Measurements from ENCODE around the gene BTD.

BTD gene

DNA sequence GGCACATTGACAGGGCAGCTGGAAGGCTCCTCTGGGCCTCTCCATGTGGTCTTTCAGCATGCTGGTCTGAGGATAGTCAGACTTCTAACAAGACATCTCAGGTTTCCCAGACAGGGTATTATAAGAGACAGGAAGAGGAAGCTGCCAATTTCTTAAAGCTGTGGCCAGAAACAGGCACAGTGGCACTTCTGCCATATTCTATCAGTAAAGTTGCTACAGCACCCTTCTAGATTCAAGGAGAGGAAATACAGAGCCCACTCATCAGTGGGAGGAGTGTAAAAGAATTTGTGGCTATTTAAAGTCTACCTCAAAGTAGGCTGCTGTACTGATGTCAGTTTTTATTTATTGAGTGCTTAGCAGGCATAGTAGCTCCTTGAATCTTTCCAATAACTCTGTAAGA, 55.5 kb downstream of the BTD start:
- Histone ChIP-seq H3F3A (ENCODE audit: insufficient read depth, low read length) (no peaks in the 10 kb centered on the region), H3K79me2 (ENCODE audit: insufficient read depth, low read length) (no peaks in the 10 kb centered on the region), H3K4me3 (ENCODE audit: low read depth, low read length, poor library complexity, severe bottlenecking) (no peak overlapping the region), H2AFZ (ENCODE audit: low read length) (no peak overlapping the region), H3K27me3 (ENCODE audit: insufficient read depth, low read length) (no peaks in the 10 kb centered on the region; the same call in 1 of the 2 replicates), H3K27ac (ENCODE audit: low read depth, low read length, poor library complexity, severe bottlenecking) (no peak overlapping the region), H3K9me3 (ENCODE audit: low read length) (peaks cover 6% of the 10 kb centered on the region; the same call in 1 of the 2 replicates), H3K9ac (ENCODE audit: low read length) (no peak overlapping the region), H3K4me1 (ENCODE audit: insufficient read depth, low read length, severe bottlenecking) (no peaks in the 10 kb centered on the region), H4K20me1 (ENCODE audit: insufficient read depth, low read length) (no peaks in the 10 kb centered on the region), H3K9me2 (ENCODE audit: low read depth, low read length) (no peaks in the 10 kb centered on the region), H3K36me3 (ENCODE audit: insufficient read depth, low read length) (no peaks in the 10 kb centered on the region), H3K4me2 (ENCODE audit: low read length) (no peak overlapping the region)
- TF ChIP-seq, protein P1, sequence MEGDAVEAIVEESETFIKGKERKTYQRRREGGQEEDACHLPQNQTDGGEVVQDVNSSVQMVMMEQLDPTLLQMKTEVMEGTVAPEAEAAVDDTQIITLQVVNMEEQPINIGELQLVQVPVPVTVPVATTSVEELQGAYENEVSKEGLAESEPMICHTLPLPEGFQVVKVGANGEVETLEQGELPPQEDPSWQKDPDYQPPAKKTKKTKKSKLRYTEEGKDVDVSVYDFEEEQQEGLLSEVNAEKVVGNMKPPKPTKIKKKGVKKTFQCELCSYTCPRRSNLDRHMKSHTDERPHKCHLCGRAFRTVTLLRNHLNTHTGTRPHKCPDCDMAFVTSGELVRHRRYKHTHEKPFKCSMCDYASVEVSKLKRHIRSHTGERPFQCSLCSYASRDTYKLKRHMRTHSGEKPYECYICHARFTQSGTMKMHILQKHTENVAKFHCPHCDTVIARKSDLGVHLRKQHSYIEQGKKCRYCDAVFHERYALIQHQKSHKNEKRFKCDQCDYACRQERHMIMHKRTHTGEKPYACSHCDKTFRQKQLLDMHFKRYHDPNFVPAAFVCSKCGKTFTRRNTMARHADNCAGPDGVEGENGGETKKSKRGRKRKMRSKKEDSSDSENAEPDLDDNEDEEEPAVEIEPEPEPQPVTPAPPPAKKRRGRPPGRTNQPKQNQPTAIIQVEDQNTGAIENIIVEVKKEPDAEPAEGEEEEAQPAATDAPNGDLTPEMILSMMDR (IDR thresholded peaks at IDR 0.05; ENCODE audit: low read length) = no peak
- TF ChIP-seq EZH2 (IDR thresholded peaks at IDR 0.05; ENCODE audit: borderline replicate concordance, low read length) = no peak

- no peak overlapping the region for H2AFZ ChIP-seq (ENCODE audit: low read length)
- peaks cover 6% of the 10 kb centered on the region; the same call in 1 of the 2 replicates for H3K9me3 ChIP-seq (ENCODE audit: low read length)
- no peaks in the 10 kb centered on the region for H3K4me1 ChIP-seq (ENCODE audit: insufficient read depth, low read length, severe bottlenecking)
- no peak for TF ChIP-seq EZH2 (IDR thresholded peaks at IDR 0.05; ENCODE audit: borderline replicate concordance, low read length)
- TF ChIP-seq, protein P1 (IDR thresholded peaks at IDR 0.05; ENCODE audit: low read length) = no peak
- no peaks in the 10 kb centered on the region for H3K27me3 ChIP-seq (ENCODE audit: insufficient read depth, low read length)
- H3K4me2 ChIP-seq (ENCODE audit: low read length) = no peak overlapping the region
- H4K20me1 ChIP-seq (ENCODE audit: insufficient read depth, low read length) = no peaks in the 10 kb centered on the region
- H3K9me2 ChIP-seq (ENCODE audit: low read depth, low read length) = no peaks in the 10 kb centered on the region
- H3F3A ChIP-seq (ENCODE audit: insufficient read depth, low read length) = no peaks in the 10 kb centered on the region
- H3K36me3 ChIP-seq (ENCODE audit: insufficient read depth, low read length) = no peaks in the 10 kb centered on the region
- H3K4me3 ChIP-seq (ENCODE audit: low read depth, low read length, poor library complexity, severe bottlenecking) = no peak overlapping the region
- H3K9ac ChIP-seq (ENCODE audit: low read length) = no peak overlapping the region
- no peaks in the 10 kb centered on the region for H3K79me2 ChIP-seq (ENCODE audit: insufficient read depth, low read length)
- H3K27ac ChIP-seq (ENCODE audit: low read depth, low read length, poor library complexity, severe bottlenecking) = no peak overlapping the region
Measured at GRCh38 chr3:15659254-15659975, 57.9 kb downstream of the BTD start.

GRCh38 chr3:15660055-15660935, 58.8 kb downstream of the BTD start:
- no peaks in the 10 kb centered on the region for H3K27me3 ChIP-seq (ENCODE audit: insufficient read depth, low read length)
- no peak overlapping the region for H3K27ac ChIP-seq (ENCODE audit: low read depth, low read length, poor library complexity, severe bottlenecking)
- H3K9me3 ChIP-seq (ENCODE audit: low read length) = peaks cover 6% of the 10 kb centered on the region; the same call in 1 of the 2 replicates
- H3F3A ChIP-seq (ENCODE audit: insufficient read depth, low read length) = no peaks in the 10 kb centered on the region
- H4K20me1 ChIP-seq (ENCODE audit: insufficient read depth, low read length) = no peaks in the 10 kb centered on the region
- TF ChIP-seq EZH2 (IDR thresholded peaks at IDR 0.05; ENCODE audit: borderline replicate concordance, low read length) = no peak
- TF ChIP-seq, protein P1 (IDR thresholded peaks at IDR 0.05; ENCODE audit: low read length) = no peak
- no peaks in the 10 kb centered on the region for H3K4me1 ChIP-seq (ENCODE audit: insufficient read depth, low read length, severe bottlenecking)
- no peak overlapping the region for H3K4me2 ChIP-seq (ENCODE audit: low read length)
- H3K9me2 ChIP-seq (ENCODE audit: low read depth, low read length) = no peaks in the 10 kb centered on the region
- H3K36me3 ChIP-seq (ENCODE audit: insufficient read depth, low read length) = no peaks in the 10 kb centered on the region
- H3K9ac ChIP-seq (ENCODE audit: low read length) = no peak overlapping the region
- H3K4me3 ChIP-seq (ENCODE audit: low read depth, low read length, poor library complexity, severe bottlenecking) = no peak overlapping the region
- no peak overlapping the region for H2AFZ ChIP-seq (ENCODE audit: low read length)
- H3K79me2 ChIP-seq (ENCODE audit: insufficient read depth, low read length) = no peaks in the 10 kb centered on the region

All from OCI-LY1 (cell line).